Dedifferentiated amniotic fluid mesenchymal stem cell (primary cell): Measurements from ENCODE around the gene GPC1.
"Not testable (repeated sequence)": the region's sequence is repeated elsewhere in the genome, so short reads cannot be mapped to it uniquely, and the experiment has no call there.

Experiments used
- DNase-seq: peaks from one replicate; pipeline ENCODE4 v3.0.0-alpha.2; 2016; ENCODE audit errors: extremely low spot score

GPC1 gene

GRCh38 chr2:240467149-240467642 is 31.7 kb downstream of the GPC1 start:
- no peak for DNase-seq

- DNase-seq, result no peak
Observed at GRCh38 chr2:240467659-240468302, 32.3 kb downstream of the GPC1 start.

GRCh38 chr2:240468303-240469238 is 33.1 kb downstream of the GPC1 start:
- DNase-seq, result no peak

- no peak for DNase-seq
Observed at GRCh38 chr2:240469239-240469636, 33.8 kb downstream of the GPC1 start.

GRCh38 chr2:240469740-240470139 is 34.3 kb downstream of the GPC1 start:
- no peak for DNase-seq

GRCh38 chr2:240472078-240472790 is 36.8 kb downstream of the GPC1 start:
- DNase-seq, result no peak

- no peak for DNase-seq
Observed at GRCh38 chr2:240473211-240473610, 37.7 kb downstream of the GPC1 start.

GRCh38 chr2:240477916-240478315 is 42.5 kb downstream of the GPC1 start:
- DNase-seq, result no peak

- DNase-seq, result no peak
Observed at GRCh38 chr2:240478346-240479110, 43.1 kb downstream of the GPC1 start.

GRCh38 chr2:240479111-240479501 is 43.6 kb downstream of the GPC1 start:
- DNase-seq, result no peak

GRCh38 chr2:240480834-240481623 is 45.6 kb downstream of the GPC1 start:
- DNase-seq, result no peak

- DNase-seq, result no peak
Observed at GRCh38 chr2:240481720-240482119, 46.3 kb downstream of the GPC1 start.

- DNase-seq, result no peak
Observed at GRCh38 chr2:240482141-240482540, 46.7 kb downstream of the GPC1 start.

- DNase-seq, result no peak
Observed at GRCh38 chr2:240491483-240491882, 56.0 kb downstream of the GPC1 start.

- no peak for DNase-seq
Observed at GRCh38 chr2:240494194-240494793, 58.8 kb downstream of the GPC1 start.

GRCh38 chr2:240494942-240495341 is 59.5 kb downstream of the GPC1 start:
- not testable (repeated sequence) for DNase-seq

GRCh38 chr2:240497082-240497481 is 61.6 kb downstream of the GPC1 start:
- not testable (repeated sequence) for DNase-seq

GRCh38 chr2:240498171-240498957 is 62.9 kb downstream of the GPC1 start:
- DNase-seq, result no peak

- no peak for DNase-seq
Observed at GRCh38 chr2:240498958-240499260, 63.4 kb downstream of the GPC1 start.
